Measurements from ENCODE around the gene ETV1.

Gene ETV1

GRCh38 chr7:13875496-13876074 lies 113.9 kb downstream of the ETV1 start:
- DNase-seq, result no peak

DNA sequence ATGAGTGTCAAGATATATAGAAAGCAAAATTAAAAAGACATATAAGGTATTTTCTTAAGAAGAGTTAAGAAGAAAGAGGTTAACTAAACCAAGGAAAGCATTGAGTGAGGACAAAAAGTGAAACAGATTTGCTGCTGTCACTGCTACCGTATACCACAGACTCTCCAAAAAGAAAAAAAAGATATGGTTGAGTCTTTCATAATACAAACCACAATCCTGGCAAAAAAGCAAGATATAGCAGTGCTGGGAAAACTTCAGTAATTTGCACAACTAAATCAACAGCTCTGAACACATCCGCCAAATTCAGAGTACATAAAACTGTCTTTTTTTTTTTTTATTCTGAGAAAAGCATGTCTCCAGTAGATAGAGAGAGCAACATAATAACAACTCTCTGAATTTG lies 114.7 kb downstream of the ETV1 start:
- DNase-seq, result no peak

DNA sequence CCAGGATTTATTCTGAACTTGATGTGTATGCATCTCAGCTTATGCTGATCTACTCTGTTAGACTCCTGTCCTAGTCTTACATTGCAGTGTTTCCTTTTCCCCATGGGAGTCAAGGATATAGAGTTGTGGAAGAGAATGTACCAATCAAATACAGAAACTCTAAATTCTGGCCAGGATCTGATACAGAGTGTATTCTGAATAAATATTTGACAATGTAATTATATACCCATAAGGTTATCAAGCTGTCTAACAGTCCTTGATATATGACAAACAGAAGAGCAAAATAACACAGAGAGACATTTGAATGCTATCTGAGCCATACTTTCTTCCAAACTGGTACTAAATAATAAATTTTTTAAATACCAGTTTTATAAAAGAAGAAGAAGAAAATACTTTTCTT lies 116.8 kb downstream of the ETV1 start:
- no peak for DNase-seq

DNA sequence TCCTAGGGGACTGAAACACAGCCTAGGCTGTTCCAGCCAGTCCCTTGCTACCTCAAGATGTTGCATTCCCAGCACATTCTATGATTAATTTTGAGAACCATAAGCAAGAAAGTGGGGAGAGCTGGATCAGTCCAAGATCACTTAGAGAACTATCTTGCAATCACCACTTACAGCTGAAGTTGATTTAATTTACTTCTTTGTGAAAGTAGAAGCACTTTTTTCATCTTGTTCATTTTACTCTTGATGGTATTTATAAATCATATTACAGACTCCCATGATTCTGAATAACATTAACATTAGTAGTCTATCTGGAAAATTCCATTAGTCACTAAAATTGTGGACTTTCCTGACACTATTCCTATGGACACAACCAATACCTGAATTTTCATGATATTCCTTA lies 118.5 kb downstream of the ETV1 start:
- no peak for DNase-seq

GRCh38 chr7:13860734-13861133 lies 128.7 kb downstream of the ETV1 start:
- no peak for DNase-seq

DNA sequence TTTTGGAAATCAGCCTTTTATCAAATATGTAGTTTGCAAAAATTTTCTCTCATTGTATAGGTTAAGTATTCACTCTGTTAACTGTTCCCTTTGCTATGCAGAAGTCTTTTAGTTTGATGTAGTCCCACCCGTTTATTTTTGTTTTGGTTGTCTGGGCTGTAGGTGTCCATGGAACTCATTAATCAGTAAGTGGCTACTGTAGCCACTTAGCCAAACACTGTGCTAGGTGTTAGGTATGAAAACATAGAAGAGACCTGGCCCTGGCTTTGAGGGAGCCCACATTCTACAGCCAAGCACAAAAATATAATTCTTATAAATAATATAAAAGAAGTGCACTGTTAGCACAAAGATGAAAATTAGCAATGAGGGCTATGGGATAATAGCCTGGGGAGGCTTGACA lies 133.5 kb downstream of the ETV1 start:
- DNase-seq, result no peak

DNA sequence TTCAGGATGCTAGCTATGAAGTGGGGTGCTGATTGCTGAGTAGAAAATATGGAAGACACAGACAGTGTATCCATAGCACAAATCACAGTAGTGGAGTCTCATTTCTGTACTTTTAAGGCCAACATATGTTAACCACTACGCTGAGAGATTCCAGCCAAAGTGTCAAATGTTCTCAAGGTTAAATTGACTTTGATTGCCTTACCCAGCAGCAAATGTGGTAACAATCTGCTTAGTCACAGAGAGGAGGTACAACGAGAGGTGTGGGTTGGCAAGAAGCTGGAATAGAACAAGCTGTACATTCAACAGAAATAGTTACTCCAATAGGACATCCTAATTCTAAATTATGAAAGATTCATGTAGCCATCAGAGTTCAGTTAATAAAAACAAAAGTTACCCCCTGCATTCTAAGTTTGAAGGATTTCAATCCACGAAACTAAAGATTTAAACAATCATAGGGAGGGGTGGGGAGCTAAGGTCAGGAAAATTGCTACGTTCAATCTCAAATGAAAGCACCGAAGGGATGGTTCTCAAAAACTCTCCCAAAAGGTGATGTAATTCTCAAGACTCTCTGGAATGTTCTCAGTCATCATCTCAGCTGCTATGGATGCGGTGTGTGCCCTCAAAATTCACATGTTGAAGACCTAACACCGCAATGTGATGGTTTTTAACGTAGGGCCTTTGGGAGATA lies 137.0 kb downstream of the ETV1 start:
- DNase-seq, result no peak

- no peak for DNase-seq
Measured at GRCh38 chr7:13851736-13852135, 137.7 kb downstream of the ETV1 start.

- no peak for DNase-seq
Measured at GRCh38 chr7:13850185-13850752, 139.2 kb downstream of the ETV1 start.

- DNase-seq, result no peak
Measured at GRCh38 chr7:13849163-13849892, 140.1 kb downstream of the ETV1 start.

- DNase-seq, result no peak
Measured at GRCh38 chr7:13848681-13849131, 140.8 kb downstream of the ETV1 start.

- DNase-seq, result no peak
Measured at GRCh38 chr7:13846386-13846785, 143.1 kb downstream of the ETV1 start.

DNA sequence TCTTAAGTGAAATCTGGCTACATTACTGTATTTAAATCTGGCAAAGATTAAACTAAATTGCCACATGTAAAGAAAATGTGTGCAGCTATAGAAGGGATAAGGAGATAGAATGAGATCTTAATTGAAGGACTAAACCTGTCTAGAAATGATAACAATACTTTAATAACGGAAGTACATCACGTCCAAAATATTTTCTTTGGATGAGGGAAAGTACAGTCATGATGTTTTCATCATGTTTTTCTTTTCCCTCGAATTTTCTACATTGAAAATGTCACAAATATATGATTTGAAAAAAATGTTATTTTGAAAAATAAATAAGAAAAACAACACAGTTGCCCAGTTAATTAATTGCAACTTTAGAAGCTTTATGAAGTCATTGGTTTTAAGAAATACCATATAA lies 143.9 kb downstream of the ETV1 start:
- no peak for DNase-seq

- no peak for DNase-seq
Measured at GRCh38 chr7:13844954-13845353, 144.5 kb downstream of the ETV1 start.

DNA sequence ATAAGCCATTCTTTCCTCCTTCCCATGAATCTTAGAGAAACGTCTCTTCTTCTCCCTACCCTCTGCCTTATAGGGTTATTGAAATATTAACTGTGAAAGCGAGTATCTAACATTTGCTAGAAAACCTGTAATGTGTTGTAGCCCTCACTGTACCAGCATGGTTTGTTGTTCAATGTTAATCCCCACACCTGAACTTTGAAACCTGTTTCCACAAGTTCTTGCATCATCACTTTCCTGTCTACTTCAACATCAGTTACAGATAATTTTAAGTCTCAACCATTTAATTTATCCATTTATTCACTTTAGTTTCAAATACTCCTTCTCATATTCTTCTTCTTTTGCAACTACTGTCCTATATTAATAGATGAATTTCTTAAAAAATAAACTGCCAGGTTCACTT lies 148.2 kb downstream of the ETV1 start:
- DNase-seq, result no peak
